Esophagus squamous epithelium (tissue), 5 donors: ENCODE data around the gene IL6. TPM values are rescaled to one million over a fixed set of nuclear protein-coding genes. Genes with fewer than 3 reads are reported as not detected.

Experiments
- DNase-seq: peaks from one replicate; lab custom pipeline; 2025; lab: John Stamatoyannopoulos, UW
- H3K27ac ChIP-seq, 4 donors: fragments of 200-600 bp; sonication (generic); one replicate each; pipeline ENCODE4 v1.5.1; 2016 to 2019; ENCODE audit warnings: mild to moderate bottlenecking in 1 of 4
- H3K27me3 ChIP-seq, 4 donors: fragments of 200-600 bp; sonication (generic); 1 replicate in 3 of 4; 2 replicates in 1 of 4; pipeline versions ENCODE4 v1.5.1 to v1.6.0; 2017 to 2021; ENCODE audit warnings: antibody characterized with exemption in 1 of 4
- H3K36me3 ChIP-seq, 3 donors: fragments of 200-600 bp; sonication (generic); one replicate each; pipeline ENCODE4 v1.5.1; 2016 to 2019
- H3K4me1 ChIP-seq, 3 donors: fragments of 200-600 bp; sonication (generic); one replicate each; pipeline ENCODE4 v1.5.1; 2017 to 2019
- H3K4me3 ChIP-seq, 4 donors: fragments of 200-600 bp; sonication (generic); 1 replicate in 3 of 4; 2 replicates in 1 of 4; pipeline ENCODE4 v1.5.1; 2016 to 2019; ENCODE audit warnings: mild to moderate bottlenecking in 2 of 4, moderate library complexity in 1 of 4
- H3K9me3 ChIP-seq, 3 donors: fragments of 200-600 bp; sonication (generic); one replicate each; pipeline ENCODE4 v1.5.1; 2016 to 2019
- CTCF ChIP-seq, 6 experiments: fragments of 450-650 bp in 4 of 6; fragments of 200-600 bp in 2 of 6; sonication (generic) in 2 of 6; IDR thresholded peaks; one replicate each; pipeline ENCODE4 v1.5.1; 2016 to 2019; ENCODE audit warnings: antibody characterized with exemption in 6 of 6, mild to moderate bottlenecking in 4 of 6, moderate library complexity in 4 of 6
- POLR2A ChIP-seq, 4 donors: fragments of 450-650 bp; IDR thresholded peaks; one replicate each; pipeline ENCODE4 v1.6.1; 2017; ENCODE audit warnings: antibody characterized with exemption in 4 of 4, mild to moderate bottlenecking in 4 of 4, moderate library complexity in 3 of 4
- WGBS, 2 donors: methylation state at CpG; one replicate each; pipeline ENCODE4 v1.1.5; 2018; 5-methylcytosine and 5-hydroxymethylcytosine counted together
- intact Hi-C: fragments of 100-400 bp; cut with DNase I; formaldehyde crosslinking; loops from one replicate; pipeline ENCODE4 v1.15.0; 2022
- total RNA-seq, 4 donors: library from RNA; depleted of rRNA; stranded (reverse); fragments of >200 nt; gene quantifications; one replicate each; pipeline ENCODE4 v1.1.0, GENCODE V29; 2016
- donor health status: DM: yes; HTN: yes; CAD: no.

IL6 gene
- total RNA-seq, 4 donors from 2014 or later = 0.95 TPM; not detected in 3

- intact Hi-C loops = loop anchor here (5.0 to 10.0 kb wide), 2 partner anchors 167 to 335 kb away; no protein-coding TSS in a partner anchor
- no peak for TF ChIP-seq CTCF (IDR thresholded peaks at IDR 0.05)
- no peak for TF ChIP-seq POLR2A (IDR thresholded peaks at IDR 0.05)
- WGBS, 2 donors = 86 to 93% methylated on average over 3 of the region's 3 CpGs
Observed at GRCh38 chr7:22729180-22729825, 2.3 kb downstream of the IL6 start.

GRCh38 chr7:22730066-22730710 is 3.2 kb downstream of the IL6 start:
- no peaks in the 10 kb centered on the region for H3K27me3 ChIP-seq
- peaks cover 0 to 31% (median 11%) of the 10 kb centered on the region in 3 donors for H3K4me1 ChIP-seq
- TF ChIP-seq CTCF (IDR thresholded peaks at IDR 0.05) (no peak), POLR2A (IDR thresholded peaks at IDR 0.05) (no peak)
- intact Hi-C loops = no loop called here
- no peak overlapping the region for H3K27ac ChIP-seq
- 50 to 66% methylated on average over 2 of the region's 2 CpGs for WGBS, 2 donors
- no peaks in the 10 kb centered on the region for H3K9me3 ChIP-seq
- no peak overlapping the region for H3K4me3 ChIP-seq
- no peaks in the 10 kb centered on the region for H3K36me3 ChIP-seq
- DNase-seq = no peak

More at GRCh38 chr7:22729180-22729825, 2.3 kb downstream of the IL6 start:
- Histone ChIP-seq H3K36me3 (no peaks in the 10 kb centered on the region), H3K27ac (no peak overlapping the region), H3K9me3 (no peaks in the 10 kb centered on the region), H3K4me1 (peaks cover 0 to 33% (median 11%) of the 10 kb centered on the region in 3 donors), H3K4me3 (no peak overlapping the region), H3K27me3 (no peaks in the 10 kb centered on the region)
- no peak for DNase-seq

GRCh38 chr7:22730921-22731654 is 4.1 kb downstream of the IL6 start:
- H3K27ac ChIP-seq = no peak overlapping the region
- 37 to 54% methylated on average over 5 of the region's 5 CpGs for WGBS, 2 donors
- peak overlapping the region in 1 of 4 donors; percentile 5 for H3K4me3 ChIP-seq
- H3K4me1 ChIP-seq = peaks cover 0 to 27% (median 10%) of the 10 kb centered on the region in 3 donors
- TF ChIP-seq POLR2A (IDR thresholded peaks at IDR 0.05) = no peak
- TF ChIP-seq CTCF (IDR thresholded peaks at IDR 0.05) = no peak
- DNase-seq = no peak
- no peaks in the 10 kb centered on the region for H3K36me3 ChIP-seq
- no peaks in the 10 kb centered on the region for H3K9me3 ChIP-seq
- no peaks in the 10 kb centered on the region for H3K27me3 ChIP-seq
- intact Hi-C loops = no loop called here

GRCh38 chr7:22731766-22732165 is 4.8 kb downstream of the IL6 start:
- Histone ChIP-seq H3K36me3 (no peaks in the 10 kb centered on the region), H3K4me1 (peaks cover 0 to 21% (median 5%) of the 10 kb centered on the region in 3 donors), H3K27me3 (no peaks in the 10 kb centered on the region), H3K27ac (no peak overlapping the region), H3K4me3 (no peak overlapping the region), H3K9me3 (no peaks in the 10 kb centered on the region)
- DNase-seq = no peak
- WGBS, 2 donors = 70 to 81% methylated on average over 2 of the region's 2 CpGs
- TF ChIP-seq POLR2A (IDR thresholded peaks at IDR 0.05) (no peak), CTCF (IDR thresholded peaks at IDR 0.05) (no peak)
- intact Hi-C loops = no loop called here
